PC-9 (cell line): Measurements from ENCODE around the gene FGB.

Source experiments
- EZH2 ChIP-seq: fragments of 200-600 bp; sonication (generic); IDR thresholded peaks from 2 replicates; pipeline ENCODE4 v1.8.0; 2017; ENCODE audit warnings: antibody characterized with exemption, low read depth
- TF ChIP-seq, protein P1 (sequence below): fragments of 200-600 bp; sonication (generic); conservative IDR thresholded peaks from 2 replicates; pipeline ENCODE4 v1.6.1; 2017; ENCODE audit warnings: mixed run types, antibody characterized with exemption, mild to moderate bottlenecking, moderate library complexity

DNA sequence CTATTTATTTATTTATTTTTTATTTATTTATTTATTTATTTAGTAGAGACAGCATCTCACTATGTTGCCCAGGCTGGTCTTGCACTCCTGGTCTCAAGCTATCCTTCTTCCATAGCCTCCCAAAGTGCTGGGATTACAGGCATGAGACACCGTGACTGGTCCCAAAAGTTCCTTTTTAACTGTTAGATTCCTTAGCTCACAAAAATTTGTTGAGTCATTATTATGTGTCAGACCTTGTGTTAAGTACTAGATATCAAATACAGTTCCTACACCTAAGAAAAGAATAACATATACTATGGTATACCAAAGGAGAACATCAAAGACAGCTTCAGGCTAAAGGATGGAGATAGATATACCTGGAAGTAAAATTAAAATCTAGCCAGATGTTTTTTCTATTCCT is 16.1 kb downstream of the FGB start:
- TF ChIP-seq, protein P1, sequence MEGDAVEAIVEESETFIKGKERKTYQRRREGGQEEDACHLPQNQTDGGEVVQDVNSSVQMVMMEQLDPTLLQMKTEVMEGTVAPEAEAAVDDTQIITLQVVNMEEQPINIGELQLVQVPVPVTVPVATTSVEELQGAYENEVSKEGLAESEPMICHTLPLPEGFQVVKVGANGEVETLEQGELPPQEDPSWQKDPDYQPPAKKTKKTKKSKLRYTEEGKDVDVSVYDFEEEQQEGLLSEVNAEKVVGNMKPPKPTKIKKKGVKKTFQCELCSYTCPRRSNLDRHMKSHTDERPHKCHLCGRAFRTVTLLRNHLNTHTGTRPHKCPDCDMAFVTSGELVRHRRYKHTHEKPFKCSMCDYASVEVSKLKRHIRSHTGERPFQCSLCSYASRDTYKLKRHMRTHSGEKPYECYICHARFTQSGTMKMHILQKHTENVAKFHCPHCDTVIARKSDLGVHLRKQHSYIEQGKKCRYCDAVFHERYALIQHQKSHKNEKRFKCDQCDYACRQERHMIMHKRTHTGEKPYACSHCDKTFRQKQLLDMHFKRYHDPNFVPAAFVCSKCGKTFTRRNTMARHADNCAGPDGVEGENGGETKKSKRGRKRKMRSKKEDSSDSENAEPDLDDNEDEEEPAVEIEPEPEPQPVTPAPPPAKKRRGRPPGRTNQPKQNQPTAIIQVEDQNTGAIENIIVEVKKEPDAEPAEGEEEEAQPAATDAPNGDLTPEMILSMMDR = no peak
- TF ChIP-seq EZH2 = no peak
